ENCODE measurements around the gene PTDSS2. TPM values are rescaled to one million over a fixed set of nuclear protein-coding genes. Genes with fewer than 3 reads are reported as not detected.

PTDSS2 gene
- total and polyA plus RNA-seq, 9 of the 15 experiments (the other 6 are each of a cell fraction or from before 2014, with no cell fraction given) = 0.45 to 53.9 (median 17.2) TPM

- TF ChIP-seq ZNF407 (IDR thresholded peaks at IDR 0.05; ENCODE audit: low read depth) = no peak
- TF ChIP-seq HCFC1 (IDR thresholded peaks at IDR 0.05; ENCODE audit: low read depth, low read length) = no peak
- TF ChIP-seq, protein P1, sequence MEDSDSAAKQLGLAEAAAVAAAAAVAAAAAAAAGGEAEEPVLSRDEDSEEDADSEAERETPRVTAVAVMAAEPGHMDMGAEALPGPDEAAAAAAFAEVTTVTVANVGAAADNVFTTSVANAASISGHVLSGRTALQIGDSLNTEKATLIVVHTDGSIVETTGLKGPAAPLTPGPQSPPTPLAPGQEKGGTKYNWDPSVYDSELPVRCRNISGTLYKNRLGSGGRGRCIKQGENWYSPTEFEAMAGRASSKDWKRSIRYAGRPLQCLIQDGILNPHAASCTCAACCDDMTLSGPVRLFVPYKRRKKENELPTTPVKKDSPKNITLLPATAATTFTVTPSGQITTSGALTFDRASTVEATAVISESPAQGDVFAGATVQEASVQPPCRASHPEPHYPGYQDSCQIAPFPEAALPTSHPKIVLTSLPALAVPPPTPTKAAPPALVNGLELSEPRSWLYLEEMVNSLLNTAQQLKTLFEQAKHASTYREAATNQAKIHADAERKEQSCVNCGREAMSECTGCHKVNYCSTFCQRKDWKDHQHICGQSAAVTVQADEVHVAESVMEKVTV (CRISPR knock-in tag; IDR thresholded peaks at IDR 0.05) = no peak
- TF ChIP-seq HSF4 (CRISPR knock-in tag; IDR thresholded peaks at IDR 0.05; ENCODE audit: borderline replicate concordance) = 0 out of 2 replicates have a peak, but pooled peaks have one; percentile 51
- TF ChIP-seq IRF2 (CRISPR knock-in tag; IDR thresholded peaks at IDR 0.05) = no peak
- no peak for TF ChIP-seq SPI1 (IDR thresholded peaks at IDR 0.05; ENCODE audit: borderline replicate concordance, low read depth, low read length)
- TF ChIP-seq SMAD4 (CRISPR knock-in tag; conservative IDR thresholded peaks at IDR 0.05) = peak; percentile 82
- no peak for TF ChIP-seq MED1 (CRISPR knock-in tag; IDR thresholded peaks at IDR 0.05; ENCODE audit: borderline replicate concordance)
- TF ChIP-seq, protein P2, sequence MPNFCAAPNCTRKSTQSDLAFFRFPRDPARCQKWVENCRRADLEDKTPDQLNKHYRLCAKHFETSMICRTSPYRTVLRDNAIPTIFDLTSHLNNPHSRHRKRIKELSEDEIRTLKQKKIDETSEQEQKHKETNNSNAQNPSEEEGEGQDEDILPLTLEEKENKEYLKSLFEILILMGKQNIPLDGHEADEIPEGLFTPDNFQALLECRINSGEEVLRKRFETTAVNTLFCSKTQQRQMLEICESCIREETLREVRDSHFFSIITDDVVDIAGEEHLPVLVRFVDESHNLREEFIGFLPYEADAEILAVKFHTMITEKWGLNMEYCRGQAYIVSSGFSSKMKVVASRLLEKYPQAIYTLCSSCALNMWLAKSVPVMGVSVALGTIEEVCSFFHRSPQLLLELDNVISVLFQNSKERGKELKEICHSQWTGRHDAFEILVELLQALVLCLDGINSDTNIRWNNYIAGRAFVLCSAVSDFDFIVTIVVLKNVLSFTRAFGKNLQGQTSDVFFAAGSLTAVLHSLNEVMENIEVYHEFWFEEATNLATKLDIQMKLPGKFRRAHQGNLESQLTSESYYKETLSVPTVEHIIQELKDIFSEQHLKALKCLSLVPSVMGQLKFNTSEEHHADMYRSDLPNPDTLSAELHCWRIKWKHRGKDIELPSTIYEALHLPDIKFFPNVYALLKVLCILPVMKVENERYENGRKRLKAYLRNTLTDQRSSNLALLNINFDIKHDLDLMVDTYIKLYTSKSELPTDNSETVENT (CRISPR knock-in tag; IDR thresholded peaks at IDR 0.05) = no peak
- peak; percentile 54 to 57; a peak in 2 of 4 replicates for TF ChIP-seq SIN3A (IDR thresholded peaks at IDR 0.05; ENCODE audit: borderline replicate concordance in 2 of 2, control insufficient read depth in 1 of 2, low read depth in 2 of 2, low read length in 2 of 2)
- no peak for TF ChIP-seq ZSCAN32 (CRISPR knock-in tag; IDR thresholded peaks at IDR 0.05)
- 0 out of 2 replicates have a peak, but pooled peaks have one; percentile 31 for TF ChIP-seq ZBED1 (IDR thresholded peaks at IDR 0.05)
- TF ChIP-seq PTRF (tag; IDR thresholded peaks at IDR 0.05) = no peak
- TF ChIP-seq ZNF354B (CRISPR knock-in tag; IDR thresholded peaks at IDR 0.05) = no peak
Measured at GRCh38 chr11:504053-504993, 54.2 kb downstream of the PTDSS2 start (continued).
